HepG2 (cell line): Measurements from ENCODE around the gene SAP30. TPM values are rescaled to one million over a fixed set of nuclear protein-coding genes. Genes with fewer than 3 reads are reported as not detected.
A peak's percentile ranks its signal among the peaks of the same experiment; 100 is the strongest.

Experiments used
- BRD4 ChIP-seq: sonication (generic); formaldehyde crosslinking; IDR thresholded peaks from 2 replicates; pipeline ENCODE4 v1.4.0; 2020; ENCODE audit warnings: missing genetic modification reagents
- HDAC1 ChIP-seq: sonication (generic); formaldehyde crosslinking; IDR thresholded peaks from 2 replicates; pipeline ENCODE4 v1.5.1; 2020; ENCODE audit warnings: mild to moderate bottlenecking, missing genetic modification reagents
- MAFG ChIP-seq: sonication (generic); formaldehyde crosslinking; IDR thresholded peaks from 2 replicates; pipeline ENCODE4 v1.5.1; 2020; ENCODE audit warnings: mild to moderate bottlenecking, missing genetic modification reagents
- RBM22 ChIP-seq: fragments of 200-400 bp; formaldehyde crosslinking; optimal IDR thresholded peaks from 2 replicates; pipeline ENCODE3; 2017; ENCODE audit warnings: mild to moderate bottlenecking, low read length, moderate library complexity
- RERE ChIP-seq: IDR thresholded peaks from 2 replicates; pipeline ENCODE4 v1.6.1; 2016; ENCODE audit warnings: low read depth, missing genetic modification reagents, missing compliant biosample characterization
- RNF219 ChIP-seq: sonication (generic); formaldehyde crosslinking; IDR thresholded peaks from 2 replicates; pipeline ENCODE4 v1.5.0; 2020; ENCODE audit warnings: mild to moderate bottlenecking, missing genetic modification reagents
- SALL2 ChIP-seq: sonication (generic); formaldehyde crosslinking; IDR thresholded peaks from 2 replicates; pipeline ENCODE4 v1.8.1; 2023; ENCODE audit warnings: mild to moderate bottlenecking, missing genetic modification reagents, inconsistent platforms
- ZFP91 ChIP-seq: sonication (generic); formaldehyde crosslinking; IDR thresholded peaks from 2 replicates; pipeline ENCODE4 v1.9.0; 2022; ENCODE audit warnings: missing genetic modification reagents, mild to moderate bottlenecking, borderline replicate concordance
- ZNF180 ChIP-seq: sonication (generic); formaldehyde crosslinking; IDR thresholded peaks from 2 replicates; pipeline ENCODE4 v1.4.0; 2020; ENCODE audit warnings: low read depth, missing genetic modification reagents, borderline replicate concordance
- ZNF644 ChIP-seq: IDR thresholded peaks from 2 replicates; pipeline ENCODE4 v1.6.1; 2016; ENCODE audit warnings: low read depth
- ZXDC ChIP-seq: sonication (generic); formaldehyde crosslinking; IDR thresholded peaks from 2 replicates; pipeline ENCODE4 v1.5.0; 2020; ENCODE audit warnings: mild to moderate bottlenecking, missing genetic modification reagents
- polyA plus RNA-seq, 8 experiments: library from polyadenylated mRNA; depleted of rRNA in 3 of 8; stranded (reverse) in 7 of 8; unstranded in 1 of 8; fragments of >200 nt; fragmentation: Illumina TruSeq in 4 of 8; extraction: Trizol in 4 of 8; gene quantifications; 2 replicates each; pipeline versions ENCODE4 v1.2.1 to v1.2.3, GENCODE V29; 2011 to 2016; ENCODE audit warnings: low read depth in 4 of 8, missing spikeins in 1 of 8, mixed read lengths in 1 of 8; ENCODE audit not compliant: insufficient read depth in 1 of 8
- total RNA-seq, 5 experiments: library from RNA; depleted of rRNA; stranded (reverse); fragments of >200 nt; fragmentation: Illumina TruSeq; extraction: Trizol; gene quantifications; 2 replicates each; pipeline ENCODE4 v1.2.3, GENCODE V29; 2016; ENCODE audit warnings: low read depth in 1 of 5
- TF ChIP-seq, protein P1 (sequence below): sonication (generic); formaldehyde crosslinking; IDR thresholded peaks from 2 replicates; pipeline ENCODE4 v1.5.0; 2020; ENCODE audit warnings: missing genetic modification reagents

Gene SAP30
- total and polyA plus RNA-seq, 2 of the 13 experiments (the other 11 are each of a cell fraction or from before 2014, with no cell fraction given): 14.2 to 25.1 TPM

DNA sequence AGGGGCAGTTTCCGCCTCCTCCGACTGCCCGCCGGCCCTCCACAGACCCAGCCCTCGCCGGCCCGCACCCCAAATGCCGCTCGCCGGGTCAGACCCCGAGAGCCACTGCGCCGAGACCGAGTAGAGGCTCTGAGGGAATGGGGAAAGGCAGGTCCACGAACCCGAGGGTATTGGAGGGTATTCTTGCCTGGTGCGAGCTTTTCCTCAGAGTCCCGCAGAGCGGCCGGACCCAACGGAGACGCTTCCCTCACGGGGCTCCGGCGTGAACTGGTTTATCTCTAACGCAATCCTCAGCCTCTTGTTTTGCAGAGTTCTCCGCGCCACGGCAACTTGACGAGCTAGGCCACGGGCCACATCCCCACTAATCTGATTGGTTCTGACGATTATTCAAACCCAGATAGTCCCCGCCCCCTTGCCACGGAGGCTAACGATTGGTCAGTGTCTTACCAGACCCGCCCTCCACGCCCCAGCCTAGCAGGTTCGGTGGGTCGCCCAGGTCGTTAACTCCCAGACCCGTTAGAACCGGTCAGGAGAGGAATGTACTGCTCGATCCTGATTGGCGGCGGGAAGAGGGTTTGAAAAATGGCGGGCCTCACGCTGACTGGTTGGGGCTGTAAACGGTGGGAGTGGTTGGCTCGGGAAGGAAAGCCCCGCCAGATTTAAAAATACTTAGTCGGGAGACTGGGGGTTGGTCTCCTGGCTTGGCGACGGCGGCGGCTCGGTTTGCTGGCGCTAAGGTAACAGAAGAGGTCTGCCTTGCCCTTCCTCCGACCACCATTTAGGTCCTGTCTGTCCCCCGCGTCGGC is 36.5 kb upstream of the SAP30 start, which contains the start of gene HMGB2 (continued):
- no peak; the same call in 1 of the 2 replicates for TF ChIP-seq ZFP91 (CRISPR knock-in tag)
- TF ChIP-seq ZNF180 (CRISPR knock-in tag): no peak
- TF ChIP-seq, protein P1, sequence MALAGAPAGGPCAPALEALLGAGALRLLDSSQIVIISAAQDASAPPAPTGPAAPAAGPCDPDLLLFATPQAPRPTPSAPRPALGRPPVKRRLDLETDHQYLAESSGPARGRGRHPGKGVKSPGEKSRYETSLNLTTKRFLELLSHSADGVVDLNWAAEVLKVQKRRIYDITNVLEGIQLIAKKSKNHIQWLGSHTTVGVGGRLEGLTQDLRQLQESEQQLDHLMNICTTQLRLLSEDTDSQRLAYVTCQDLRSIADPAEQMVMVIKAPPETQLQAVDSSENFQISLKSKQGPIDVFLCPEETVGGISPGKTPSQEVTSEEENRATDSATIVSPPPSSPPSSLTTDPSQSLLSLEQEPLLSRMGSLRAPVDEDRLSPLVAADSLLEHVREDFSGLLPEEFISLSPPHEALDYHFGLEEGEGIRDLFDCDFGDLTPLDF: peak; percentile 100
- TF ChIP-seq RBM22: no peak
- TF ChIP-seq ZXDC (CRISPR knock-in tag): no peak
- TF ChIP-seq RERE (CRISPR knock-in tag): no peak
- TF ChIP-seq BRD4 (CRISPR knock-in tag): 0 out of 2 replicates have a peak, but pooled peaks have one; percentile 72
- peak; percentile 28; the same call in 1 of the 2 replicates for TF ChIP-seq SALL2 (CRISPR knock-in tag)
- peak; percentile 55; the same call in 1 of the 2 replicates for TF ChIP-seq HDAC1 (CRISPR knock-in tag)
- TF ChIP-seq ZNF644: no peak
- no peak for TF ChIP-seq MAFG (CRISPR knock-in tag)
- no peak; the same call in 1 of the 2 replicates for TF ChIP-seq RNF219 (CRISPR knock-in tag)
